Suppressor macrophage (primary cell): ENCODE measurements around the gene TMEM254.
"Not testable (repeated sequence)": the region's sequence is repeated elsewhere in the genome, so short reads cannot be mapped to it uniquely, and the experiment has no call there.

Source experiments
- DNase-seq, 4 experiments: peaks; one replicate each; pipeline ENCODE4 v3.0.0-alpha.2; 2020 to 2022

The TMEM254 gene

DNA sequence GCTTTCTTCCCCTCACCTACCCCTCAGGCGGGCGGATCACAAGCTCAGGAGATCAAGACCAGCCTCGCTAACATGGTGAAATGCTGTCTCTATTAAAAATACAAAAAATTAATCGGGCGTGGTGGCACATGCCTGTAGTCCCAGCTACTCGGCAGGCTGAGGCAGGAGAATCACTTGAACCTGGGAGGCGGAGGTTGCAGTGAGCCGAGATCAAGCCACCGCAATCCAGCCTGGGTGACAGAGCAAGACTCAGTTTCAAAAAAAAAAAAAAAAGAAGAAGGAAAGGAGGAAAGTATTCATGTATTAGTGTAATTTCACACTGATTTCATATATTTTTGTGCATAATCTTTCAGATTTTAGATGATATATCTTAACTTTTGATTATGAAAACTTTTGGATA, 55.2 kb downstream of the TMEM254 start:
- DNase-seq, result not testable (repeated sequence)

DNA sequence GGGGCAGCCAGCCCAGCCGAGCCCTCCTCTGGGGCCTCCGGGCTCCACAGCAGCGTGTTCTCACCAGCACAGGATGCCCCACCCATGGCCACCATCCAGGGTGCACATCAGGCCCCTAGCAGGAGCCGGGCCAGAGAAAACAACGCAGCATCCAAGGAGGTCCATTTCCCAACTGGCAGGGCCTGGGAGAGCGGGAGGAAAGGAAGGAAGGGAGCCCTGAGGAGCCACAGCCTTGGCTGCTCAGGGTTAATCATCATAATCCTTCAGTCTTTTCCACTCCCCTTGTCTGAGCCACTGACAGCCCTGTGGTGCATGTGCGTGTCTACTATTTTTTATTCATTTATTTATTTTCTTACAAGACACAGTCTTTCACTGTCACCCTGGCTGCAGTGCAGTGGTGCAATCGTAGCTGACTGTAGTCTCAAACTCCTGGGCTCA, 57.7 kb downstream of the TMEM254 start:
- no peak for DNase-seq

DNA sequence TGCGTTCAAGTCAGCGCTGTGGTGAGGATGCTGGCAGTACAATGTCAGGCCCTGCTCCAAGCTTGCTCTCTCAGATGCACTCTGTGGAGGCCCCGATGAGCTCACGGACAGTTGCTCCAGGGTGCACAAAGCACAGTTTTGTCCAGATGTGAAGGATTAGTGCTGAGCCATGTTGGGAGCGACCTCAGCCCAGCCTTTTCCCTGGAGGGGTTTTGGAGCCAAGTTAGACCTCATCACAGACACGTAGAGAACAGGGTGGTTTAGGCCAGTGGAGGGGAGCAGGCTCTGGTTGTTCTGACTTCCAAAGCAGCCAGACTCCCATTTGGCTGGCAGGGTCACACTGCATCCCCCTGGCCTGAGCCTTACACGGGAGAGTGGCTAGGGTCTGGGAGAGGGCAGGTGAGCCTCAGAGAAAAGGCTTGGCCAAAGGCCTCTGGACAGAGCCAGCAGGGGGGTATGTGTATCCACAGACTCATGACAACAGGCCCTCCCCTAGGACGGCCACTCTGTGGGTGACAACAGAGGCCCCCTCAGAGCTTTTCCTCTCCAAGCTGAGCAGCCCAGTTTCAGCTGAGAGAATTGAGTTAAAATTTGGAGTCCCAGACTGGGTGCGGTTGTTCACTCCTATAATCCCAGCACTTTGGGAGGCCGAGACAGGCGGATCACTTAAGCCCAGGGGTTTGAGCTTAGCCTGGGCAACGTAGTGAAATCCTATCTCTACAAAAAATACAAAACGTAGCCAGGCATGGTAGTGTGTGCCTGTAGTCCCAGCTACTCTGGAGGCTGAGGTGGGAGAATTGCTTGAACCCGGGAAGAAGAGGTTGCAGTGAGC, 58.8 kb downstream of the TMEM254 start:
- DNase-seq, result no peak

DNA sequence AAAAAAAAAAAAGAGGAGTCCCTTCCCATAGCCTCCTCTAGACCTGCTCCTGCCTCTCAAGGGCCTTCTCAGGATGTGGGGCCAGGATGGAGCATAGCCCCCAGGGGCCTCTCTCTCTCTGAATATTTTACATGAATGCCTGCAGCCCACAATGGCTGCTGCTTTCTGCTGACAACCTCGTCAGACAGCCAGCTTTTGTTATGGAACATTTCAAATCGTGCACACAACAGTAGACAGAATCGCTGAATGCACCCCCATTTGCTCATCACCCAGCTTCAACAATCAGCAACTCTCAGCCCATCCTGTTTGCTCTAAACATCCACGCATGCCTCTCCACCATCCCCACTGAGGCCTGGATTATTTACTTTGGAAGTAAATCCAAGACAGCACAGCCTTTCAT, 59.5 kb downstream of the TMEM254 start:
- no peak for DNase-seq

DNA sequence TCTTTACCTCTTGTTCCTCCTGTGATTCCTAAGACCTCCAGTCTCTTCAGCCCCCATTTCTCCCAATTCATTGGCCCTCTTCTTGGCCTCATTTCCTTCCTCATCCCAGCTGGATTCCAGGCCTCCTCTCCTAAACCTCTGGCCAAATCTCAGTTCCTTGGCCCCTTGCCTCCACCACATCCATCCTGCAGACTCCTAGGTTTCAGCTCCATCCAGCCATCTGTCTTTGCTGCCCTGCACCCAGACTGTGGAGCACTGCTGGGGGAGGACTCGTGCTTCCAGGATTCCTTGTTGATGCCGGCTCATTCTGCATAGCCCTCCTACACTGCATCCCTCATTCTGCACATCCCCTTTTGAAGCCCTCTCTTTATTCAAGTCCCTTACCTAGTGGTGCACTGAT, 60.8 kb downstream of the TMEM254 start:
- DNase-seq, result peak in 1 of 4 experiments; percentile 1

DNA sequence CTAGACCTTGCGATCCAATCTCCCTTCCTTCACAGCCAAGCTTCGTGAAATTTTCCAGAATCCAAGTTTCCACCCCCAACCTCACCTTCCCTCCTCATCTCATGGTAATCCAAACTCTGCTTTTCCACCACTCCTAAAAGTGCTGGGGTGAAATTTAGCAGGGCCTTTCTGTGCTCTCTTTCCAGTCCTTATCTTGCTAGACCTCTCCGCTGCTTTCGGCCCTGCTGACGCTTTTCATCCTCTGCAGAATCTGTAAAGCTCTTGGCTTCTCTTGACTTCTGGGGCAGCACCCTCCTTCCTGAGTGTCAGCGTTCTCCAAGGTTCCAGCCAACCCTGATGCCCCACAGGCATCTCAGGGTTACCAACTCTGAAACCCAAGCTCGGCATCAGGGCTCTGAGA, 61.8 kb downstream of the TMEM254 start:
- peak in 1 of 4 experiments; percentile 3 for DNase-seq

DNA sequence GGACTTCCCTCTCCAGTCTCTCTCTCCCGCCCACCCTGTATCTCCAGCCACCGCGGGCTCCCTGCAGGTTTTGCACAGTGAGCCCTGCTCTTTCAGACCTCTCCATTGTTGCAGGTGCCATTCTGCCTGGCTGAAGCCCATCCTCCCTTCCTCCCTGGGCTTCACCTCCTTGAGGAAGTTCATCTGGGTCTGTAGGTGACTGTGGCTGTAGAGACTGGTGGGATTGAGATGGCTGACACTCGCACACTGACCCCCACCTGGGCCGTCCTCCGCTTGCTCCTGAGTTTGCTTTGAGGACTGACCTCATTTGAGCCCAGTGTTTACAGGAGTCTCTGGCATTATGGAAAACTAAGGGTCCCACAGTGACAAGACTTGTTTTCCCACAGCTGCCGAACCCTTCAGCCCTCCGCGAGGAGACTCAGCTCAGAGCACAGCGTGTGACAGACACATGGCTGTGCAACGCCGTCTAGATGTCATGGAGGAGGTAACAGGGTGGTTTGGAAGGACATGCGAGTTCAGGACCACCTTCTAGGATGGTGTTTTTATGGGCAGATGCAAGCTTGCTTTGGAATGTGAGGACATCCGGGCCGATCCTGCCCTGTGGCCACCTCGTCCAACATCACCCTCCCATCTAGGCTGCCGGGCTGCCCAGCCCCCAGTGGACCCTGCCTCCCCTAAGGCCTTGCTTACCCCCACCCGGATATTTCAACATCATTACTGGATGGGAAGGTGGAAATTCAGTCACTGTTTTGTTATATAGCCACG, 63.4 kb downstream of the TMEM254 start:
- peak in 2 of 4 experiments; percentile 4 to 21 for DNase-seq
